Measurements from ENCODE around the gene GABRA5.
A peak's percentile ranks its signal among the peaks of the same experiment; 100 is the strongest.
"Not testable (repeated sequence)": the region's sequence is repeated elsewhere in the genome, so short reads cannot be mapped to it uniquely, and the experiment has no call there.

The GABRA5 gene

DNA sequence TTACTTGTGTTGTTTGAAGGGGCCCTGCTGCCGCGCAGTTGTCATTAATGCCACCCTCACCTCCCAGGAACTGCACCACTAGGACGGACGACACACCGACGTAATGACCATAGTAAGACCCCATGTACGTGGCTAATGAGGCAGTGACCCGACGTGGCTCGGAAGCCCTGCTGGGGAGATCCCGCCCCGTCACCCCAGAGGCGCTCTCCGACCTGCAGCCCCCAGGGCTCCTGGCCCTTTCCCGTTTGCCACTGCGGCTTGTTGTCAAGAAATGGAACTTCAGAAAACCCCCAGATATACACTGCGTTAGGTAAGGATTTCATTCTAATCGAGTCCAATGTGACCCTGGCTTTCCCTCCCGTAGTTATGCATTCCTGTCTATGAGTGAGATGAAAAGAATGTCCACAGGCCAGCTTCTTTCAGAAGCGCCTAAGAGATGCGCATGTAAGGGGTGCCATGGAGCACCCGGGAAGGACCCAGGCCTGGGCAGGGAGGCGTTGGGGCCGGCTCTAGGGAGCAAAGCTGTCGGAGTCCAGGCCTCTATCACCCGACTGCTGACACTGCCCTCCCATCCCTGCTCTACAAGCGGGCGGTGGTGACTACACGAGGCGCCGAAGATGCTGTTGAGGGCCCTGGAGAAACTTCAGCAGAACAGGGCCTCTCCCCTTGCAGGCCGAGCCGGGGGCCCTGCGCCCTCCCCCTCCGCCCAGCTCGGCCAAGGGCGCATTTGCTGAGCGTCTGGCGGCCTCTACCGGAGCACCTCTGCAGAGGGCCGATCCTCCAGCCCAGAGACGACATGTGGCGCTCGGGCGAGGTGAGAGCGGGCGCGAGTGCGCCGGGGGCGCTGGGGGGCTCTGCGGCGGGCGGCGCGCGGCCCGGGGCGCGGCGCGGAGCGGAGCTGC, at the start of gene GABRA5:
GABRA5 (plus strand) TSS at position 765 of the 902 bp plus-strand sequence. CDS start 2,187 bp downstream, outside the sequence.
- peak; percentile 31 for DNase-seq (ENCODE audit: low read depth)

DNA sequence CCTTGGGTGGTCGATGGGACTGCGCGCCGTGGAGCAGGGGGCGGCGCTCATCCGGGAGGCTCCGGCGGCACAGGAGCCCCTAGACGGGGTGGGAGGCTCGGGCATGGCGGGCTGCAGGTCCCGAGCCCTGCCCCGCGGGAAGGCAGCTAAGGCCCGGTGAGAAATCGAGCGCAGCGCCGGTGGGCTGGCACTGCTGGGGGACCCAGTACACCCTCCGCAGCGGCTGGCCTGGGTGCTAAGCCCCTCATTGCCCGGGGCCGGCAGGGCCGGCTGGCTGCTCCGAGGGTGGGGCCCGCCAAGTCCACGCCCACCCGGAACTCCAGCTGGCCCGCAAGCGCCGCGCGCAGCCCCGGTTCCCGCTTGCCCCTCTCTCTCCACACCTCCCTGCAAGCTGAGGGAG, 35.7 kb upstream of the GABRA5 start:
- DNase-seq (ENCODE audit: low read depth): not testable (repeated sequence)

DNA sequence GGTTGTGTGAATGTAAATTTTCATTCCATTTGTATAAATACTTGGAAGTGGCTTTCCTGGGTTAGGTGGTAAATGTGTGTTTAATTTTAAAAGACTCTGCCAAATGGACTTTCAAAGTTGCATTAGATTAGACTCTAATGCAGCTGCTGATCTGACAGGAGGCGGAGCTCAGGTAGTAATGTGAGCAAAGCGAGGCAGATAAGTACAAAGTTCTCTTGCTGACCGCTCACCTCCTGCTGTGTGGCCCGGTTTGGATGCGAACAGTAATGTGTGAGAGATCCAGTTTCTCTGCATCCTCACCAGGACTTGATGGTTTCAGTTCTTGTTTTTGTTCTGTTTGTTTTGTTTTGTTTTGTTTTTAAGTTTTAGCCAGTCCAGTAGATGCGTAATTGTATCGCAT, 34.9 kb upstream of the GABRA5 start:
- DNase-seq (ENCODE audit: low read depth): no peak

DNA sequence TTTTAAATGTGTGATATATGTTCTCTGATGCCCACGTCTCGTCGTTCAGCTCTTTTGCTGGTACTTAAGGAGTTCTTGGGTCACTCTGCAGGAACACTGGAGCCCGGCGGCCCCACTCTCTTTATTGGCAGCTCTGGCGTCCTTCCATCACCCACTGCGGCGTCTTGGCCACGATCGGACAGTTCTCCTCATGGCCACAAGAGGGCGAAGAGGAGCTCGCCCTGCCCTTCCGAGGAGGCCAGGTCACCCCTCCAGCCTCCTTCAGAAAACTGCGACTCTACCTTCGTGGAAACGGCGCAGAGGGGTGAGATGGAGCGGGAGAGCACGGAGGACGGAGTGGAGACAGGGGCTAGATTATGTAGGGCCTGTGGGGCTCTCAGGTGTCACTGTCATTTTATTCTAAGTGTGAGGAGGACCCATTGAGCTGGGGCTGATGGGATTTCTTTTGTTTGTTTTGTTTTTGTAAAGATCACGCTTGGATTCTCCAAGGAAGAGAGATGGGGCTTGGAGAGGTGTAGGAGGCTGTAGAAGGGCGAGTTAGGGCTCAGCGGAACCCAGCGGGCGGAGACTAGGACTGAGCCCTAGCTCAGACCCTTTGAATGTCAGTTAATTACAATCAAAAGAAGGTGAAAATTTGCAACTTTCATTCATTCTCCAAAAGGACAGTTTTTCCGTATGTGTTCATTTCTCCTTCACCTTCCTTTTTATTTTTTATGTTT, 28.0 kb upstream of the GABRA5 start:
- no peak for DNase-seq (ENCODE audit: low read depth)

DNA sequence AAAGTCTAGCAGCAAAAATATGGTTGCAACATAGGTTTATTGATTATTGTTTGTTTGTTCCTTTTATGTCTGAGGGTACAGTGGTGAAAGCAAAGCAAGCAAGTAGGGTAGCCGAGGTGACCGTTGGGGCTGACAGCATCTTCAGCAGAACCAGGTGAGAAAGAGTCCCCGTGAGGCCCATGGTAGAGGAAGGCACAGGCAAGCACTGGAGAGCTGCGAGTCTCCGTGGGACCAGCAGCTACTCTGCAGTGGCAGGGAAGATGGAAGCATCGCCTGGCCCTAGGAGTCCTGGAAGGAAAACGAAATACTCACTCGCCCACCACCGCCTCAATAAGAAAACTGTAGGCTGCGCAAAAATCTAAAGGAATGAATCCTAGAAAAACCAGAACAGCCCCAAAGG, 25.3 kb upstream of the GABRA5 start:
- DNase-seq (ENCODE audit: low read depth): no peak

DNA sequence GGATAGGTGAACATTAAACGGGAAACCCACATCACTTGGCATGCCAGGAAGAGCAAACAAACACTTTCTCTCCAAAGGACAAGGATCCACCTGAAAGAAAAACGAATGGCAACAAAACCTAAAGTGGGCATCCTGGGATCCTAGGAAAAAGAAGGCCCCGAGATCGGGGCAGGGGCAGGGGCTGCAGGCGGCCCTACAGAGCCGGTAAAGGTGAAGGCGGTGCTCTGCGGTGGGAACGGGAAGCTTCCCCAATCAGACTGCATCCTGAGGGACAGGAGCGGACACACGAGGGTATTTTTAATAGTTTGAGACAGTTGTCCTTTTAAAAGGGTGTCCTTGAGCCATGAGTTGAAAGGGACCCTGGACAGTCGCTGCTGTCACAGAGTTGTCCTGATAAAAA, 24.9 kb upstream of the GABRA5 start:
- DNase-seq (ENCODE audit: low read depth): no peak

DNA sequence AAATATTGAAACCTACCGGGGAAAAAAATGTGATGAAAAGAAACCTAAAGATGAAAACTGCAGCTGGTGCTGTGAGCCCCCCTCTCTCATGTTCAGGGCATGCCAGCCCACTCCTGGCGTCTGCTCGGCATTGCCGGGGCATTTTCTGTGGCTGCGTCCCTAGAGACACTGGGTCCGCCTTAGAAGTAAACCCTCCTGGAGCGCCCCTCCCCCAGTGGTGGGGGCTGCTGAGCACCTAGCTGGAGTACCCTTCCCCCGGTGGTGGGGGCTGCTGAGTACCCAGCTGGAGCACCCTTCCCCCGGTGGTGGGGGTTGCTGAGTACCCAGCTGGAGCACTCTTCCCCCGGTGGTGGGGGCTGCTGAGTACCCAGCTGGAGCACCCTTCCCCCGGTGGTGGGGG, 24.5 kb upstream of the GABRA5 start:
- no peak for DNase-seq (ENCODE audit: low read depth)

DNA sequence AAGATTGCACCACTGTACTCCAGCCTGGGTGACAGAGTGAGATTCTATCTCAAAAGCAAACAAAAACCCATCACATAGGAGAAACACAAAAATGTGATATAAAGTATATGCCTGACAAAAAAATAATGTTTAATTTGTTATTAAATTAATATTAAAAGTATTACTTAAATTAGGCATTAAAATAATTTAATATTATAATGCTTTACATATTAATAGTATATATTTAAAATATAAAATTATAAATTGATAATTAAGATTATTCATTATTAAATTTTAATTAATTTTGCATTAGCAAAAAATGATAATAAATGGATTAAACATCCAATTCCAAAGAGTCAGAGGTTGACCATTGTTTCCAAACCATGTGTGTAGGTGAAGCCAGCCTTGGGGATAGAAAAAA, 22.0 kb upstream of the GABRA5 start:
- DNase-seq (ENCODE audit: low read depth): no peak

DNA sequence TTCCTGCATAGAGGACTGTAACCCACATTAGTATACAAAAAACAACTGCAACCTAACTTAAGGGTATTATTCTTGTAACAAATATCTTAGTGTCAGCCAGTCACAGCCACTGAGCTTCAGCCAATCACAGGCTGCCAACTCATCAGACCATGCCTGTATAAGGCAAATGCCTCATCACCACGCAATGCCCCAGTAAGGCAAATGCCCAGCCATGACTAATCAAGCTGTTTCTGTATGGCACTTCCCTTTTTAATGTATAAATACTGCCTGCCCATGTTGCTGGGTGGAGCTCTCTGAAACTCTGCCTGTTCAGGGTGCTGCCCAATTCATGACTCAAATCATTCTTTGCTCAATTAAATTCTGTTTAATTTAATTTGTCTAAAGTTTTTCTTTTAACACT, 18.4 kb upstream of the GABRA5 start:
- no peak for DNase-seq (ENCODE audit: low read depth)

DNA sequence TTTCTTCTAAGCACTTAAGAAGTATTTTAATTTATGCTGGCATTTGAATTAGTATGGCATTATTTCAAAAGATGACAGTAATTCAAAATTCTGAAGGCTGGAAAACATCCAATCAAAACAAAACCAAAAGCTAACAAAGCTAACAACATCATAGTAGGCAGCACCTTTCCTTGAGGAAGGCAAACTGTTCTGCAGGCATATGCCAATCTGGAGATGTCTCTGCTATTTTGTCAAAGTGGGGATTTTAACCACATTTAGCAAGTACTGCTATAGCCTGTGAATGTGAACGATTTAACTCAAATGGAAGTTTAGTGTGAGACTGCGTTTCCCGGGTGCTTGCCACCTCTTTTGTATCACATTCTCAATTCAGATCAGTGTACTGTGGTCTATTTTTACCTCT, 16.7 kb upstream of the GABRA5 start:
- DNase-seq (ENCODE audit: low read depth): no peak

DNA sequence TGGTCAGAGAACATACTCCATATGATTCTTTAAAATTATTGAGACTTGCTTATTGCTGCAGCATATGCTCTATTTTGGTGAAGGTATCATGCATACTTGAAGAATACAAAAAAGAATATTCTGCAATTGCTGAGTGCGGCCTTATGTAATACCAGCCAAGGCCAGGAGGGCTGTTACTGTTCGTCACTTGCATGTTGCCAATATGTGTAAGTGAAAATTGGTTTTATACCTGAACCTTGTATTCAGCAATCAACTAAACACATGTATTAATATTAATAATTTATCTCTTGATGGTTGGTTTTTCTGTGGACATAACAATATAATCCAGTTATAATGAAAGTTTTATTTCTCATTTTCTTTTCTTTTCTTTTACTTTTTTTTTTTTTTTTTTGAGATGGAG, 13.9 kb upstream of the GABRA5 start:
- DNase-seq (ENCODE audit: low read depth): no peak

DNA sequence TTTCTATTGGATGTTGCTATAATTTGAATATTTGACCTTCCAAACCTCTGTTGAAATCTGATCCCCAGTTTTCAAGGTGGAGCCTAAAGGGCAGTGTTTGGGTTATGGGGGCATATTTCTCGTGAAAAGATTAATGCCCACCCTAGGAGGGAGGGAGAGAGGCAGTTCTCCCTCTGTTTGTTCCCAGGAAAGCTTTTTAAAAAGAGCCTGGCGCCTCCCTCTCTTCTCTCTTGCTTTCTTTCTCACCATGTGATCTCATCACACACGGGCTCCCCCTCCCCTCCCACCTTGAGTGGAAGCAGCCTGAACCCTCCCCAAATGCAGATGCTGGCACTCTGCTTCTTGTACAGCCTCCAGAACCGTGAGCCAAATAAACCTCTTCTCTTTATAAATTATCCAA, 12.4 kb upstream of the GABRA5 start:
- DNase-seq (ENCODE audit: low read depth): no peak

DNA sequence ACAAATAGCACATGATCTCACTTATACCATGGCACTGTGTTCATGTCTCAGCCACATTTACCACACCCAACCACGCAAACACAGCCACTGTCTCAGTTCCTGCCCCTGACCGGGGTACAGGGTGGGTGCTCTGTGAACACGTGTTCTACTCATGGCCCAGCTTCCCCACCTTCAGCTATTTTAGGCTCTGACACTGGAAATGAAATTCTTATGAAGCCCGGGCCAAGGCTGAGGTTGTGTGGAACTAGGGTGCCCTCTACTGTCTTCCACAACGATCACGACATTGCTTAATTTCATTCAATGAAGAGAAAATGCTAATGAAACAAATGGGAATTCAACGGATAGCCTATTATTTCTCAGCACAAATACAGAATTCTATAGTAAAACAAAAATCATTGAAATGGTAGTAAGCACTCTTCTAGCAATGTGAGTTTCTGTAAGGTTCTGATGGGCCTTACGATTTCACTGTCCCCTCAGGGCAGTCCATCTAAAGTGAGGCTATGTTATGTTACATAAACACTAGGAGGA, 2.1 kb upstream of the GABRA5 start:
- DNase-seq (ENCODE audit: low read depth): peak; percentile 45

DNA sequence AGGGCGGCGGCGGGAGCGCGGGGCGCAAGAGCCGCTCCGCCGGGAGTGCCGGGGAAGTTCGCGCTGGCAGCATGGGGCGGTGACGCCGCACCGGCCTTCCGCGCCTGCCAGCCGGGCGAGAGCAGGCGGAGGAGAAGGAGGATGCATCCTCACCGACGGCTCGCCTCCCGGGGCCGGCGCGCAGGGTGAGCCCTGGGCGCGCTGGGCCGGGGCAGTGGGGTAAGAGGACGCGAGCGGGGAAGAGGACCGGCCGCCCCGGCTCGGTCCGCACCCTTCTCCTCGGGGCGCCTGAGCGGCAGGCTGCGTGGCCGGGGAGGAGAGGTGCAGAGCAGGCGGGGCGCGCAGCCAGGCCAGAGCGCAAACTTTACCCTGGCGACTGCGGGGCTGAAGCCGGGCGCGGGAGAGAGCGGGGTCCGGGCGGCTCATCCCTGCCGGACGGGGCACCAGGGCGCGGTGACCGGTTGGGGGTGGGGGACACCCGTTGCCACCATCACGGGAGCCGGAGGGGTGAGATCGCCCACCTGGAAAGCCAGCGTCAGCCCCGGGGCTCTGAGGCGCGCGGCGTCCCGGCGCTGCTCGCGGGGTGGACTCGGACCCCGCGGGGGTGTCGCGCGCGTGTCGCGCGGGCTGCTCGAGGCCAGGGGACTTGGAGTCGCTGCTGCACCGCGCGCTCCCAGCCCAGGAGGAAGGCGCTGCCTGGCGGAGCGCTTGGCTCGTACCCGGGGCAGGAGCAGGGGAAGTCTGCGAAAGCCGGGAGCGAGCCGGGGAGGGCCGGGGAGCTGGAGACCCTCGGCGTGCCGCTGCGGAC, 542 bp downstream of the GABRA5 start:
- DNase-seq (ENCODE audit: low read depth): peak; percentile 3

DNA sequence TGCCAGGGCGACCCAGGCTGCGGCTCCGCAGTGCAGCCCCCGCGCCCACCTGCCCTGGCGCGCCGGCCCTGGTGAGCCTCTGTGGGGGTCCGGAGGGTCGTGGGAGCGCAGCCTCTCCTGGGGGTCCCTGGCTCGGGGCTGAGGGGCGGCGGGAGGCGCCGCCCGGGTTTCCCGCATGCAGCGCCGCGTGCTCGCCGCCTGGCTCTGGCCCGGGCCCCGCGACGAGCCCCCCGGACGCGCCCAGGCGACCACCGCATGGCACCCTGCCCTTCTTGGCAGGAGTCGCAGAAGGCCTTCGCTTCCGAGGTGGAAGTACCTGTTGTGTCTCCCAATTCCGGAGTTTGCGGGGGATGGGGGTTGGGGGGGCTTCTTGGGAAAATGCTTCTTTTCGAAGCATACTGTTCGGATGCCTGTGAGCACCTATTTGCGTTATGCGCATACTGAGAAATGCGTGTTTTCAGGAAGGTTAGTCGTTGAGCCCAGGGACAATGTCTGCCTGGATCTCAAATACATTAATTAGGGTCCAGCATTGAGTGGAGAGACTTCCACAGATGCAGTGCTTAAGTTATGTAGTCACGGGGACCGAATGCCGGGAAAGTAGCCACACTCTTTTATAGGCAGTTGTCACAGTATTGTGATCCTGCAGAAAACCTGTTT, 1.3 kb downstream of the GABRA5 start:
- no peak for DNase-seq (ENCODE audit: low read depth)

DNA sequence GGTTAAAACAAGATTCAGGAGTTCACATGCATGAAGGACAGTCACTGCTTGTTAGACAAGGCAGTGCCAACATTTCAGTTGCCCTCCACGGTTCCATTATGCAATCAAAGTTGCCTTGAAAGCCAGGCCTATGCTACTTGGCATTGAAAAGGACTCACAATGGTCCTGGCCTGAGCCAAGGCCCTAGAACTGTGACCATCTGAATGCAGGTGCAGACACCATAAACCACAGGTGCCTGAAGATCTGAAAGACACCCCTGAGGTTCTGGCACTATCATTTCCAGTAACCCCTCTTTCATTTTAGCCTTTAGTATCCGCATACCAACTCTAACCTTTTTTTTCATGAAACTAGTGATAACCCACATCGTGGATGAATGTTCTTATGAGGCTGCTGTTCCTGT, 2.8 kb downstream of the GABRA5 start:
- no peak for DNase-seq (ENCODE audit: low read depth)

DNA sequence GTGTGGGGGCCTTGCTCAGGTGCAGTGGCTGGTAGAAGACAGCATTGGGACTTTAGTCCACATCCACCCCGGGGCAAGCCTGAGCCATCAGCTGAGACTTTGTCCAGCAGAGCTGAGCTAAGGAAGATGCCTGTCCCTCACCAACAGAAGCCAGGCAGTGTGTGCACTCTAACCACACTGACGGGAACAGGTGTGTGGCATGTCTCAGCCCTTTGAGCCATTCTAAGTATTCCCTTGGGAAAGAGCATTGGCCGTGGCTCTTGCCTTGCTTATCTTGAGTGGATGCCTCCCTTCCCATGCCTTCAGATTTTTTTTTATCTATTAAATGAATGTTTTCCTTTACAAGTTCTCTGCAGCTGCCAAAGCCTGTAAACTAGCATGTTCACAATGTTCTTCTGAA, 3.5 kb downstream of the GABRA5 start:
- no peak for DNase-seq (ENCODE audit: low read depth)

DNA sequence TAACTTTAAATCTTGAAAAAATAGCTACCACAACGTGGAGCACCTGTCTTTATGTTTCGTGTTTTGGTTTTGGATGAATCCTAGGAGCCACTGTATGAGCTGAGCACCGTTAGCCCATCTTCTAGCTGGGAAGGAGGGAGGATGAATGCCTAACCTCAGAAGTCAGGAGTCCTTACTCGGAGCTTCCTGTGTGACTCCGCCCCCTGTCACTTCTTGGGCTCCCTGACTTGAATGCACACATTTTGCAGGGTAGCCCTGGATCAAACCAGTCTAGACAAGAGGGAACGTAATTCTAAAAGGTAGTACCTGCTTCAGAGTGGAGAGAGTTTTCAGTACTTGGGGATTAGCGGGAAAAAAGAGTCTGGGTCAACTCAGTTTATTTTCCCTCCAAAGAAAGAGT, 5.3 kb downstream of the GABRA5 start:
- DNase-seq (ENCODE audit: low read depth): no peak

DNA sequence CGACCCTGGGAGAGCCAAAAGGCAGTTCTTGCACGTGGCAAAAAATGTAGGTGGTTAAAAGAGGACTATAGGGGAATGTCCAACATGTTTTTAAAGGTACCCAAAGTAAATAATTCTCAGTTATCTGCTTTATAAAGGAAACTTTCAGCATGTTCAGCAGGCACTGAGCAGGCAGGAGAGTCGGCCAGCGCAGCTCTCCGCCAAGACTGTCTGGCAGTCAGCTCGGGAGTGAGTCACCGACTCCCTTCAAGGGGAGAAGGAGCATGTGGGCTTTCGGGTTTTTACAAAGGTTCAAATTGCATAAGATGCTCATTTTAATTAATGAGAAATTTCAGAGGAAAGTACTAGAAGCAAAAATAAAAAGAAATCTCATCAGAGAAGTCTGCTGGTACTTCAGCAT, 7.0 kb downstream of the GABRA5 start:
- DNase-seq (ENCODE audit: low read depth): peak; percentile 11

DNA sequence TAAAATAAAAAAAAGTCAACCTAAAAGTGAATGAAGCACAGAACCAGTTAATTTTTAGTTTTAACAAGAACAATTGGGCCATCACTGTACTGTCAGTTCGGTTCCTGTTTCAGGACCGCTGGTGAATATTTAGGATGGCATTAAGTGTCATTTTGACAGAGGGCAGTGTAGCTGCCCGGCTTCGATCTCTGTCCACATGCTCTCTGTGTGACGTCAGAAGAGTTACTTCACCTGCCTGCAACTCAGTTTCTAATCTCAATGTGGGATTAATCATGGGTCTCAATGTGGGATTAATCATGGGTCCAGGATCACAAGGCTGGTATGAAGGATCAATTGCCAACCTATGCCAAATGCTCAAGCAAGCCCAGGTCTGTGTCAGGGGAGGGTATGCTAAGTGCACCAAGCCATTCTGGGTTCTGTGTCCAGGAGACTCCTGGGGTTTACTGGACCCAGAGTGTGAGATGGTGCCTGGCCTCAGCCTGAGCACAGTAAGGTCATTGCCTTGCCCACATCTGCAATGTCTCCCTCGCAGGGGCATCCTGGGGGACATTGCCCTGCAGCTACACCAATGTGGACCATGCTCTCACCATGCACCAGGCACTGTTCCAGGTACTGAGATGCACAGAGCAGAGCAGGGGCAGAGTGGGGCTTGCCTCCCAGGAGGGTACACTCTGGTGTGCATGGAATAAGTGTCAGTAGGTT, 8.1 kb downstream of the GABRA5 start:
- DNase-seq (ENCODE audit: low read depth): no peak

DNA sequence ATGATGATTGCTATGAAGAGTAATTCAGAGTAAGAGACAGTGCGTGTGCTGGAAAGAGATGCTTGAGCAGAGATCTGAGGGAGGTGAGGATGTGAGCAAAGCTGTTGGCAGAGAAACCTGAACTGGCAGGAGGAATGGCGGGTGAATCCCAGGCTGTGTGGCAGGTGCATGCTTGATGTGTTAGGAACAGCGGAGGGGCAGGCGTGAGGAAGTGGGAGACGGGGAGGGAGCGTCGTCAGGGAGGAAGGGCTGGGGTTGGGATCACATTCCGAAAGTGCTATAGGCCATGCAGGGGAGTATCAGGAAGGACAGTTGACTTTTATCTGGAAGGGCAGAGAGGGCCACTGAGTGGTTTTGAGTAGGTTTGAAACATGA, 8.6 kb downstream of the GABRA5 start:
- no peak for DNase-seq (ENCODE audit: low read depth)
